Superior temporal gyrus (tissue), 1 donor: Measurements from ENCODE around the gene ARHGEF4.

ENCODE experiments used
- DNase-seq: peaks from one replicate; pipeline ENCODE4 v3.0.0-alpha.2; 2016; ENCODE audit errors: extremely low spot score

Gene ARHGEF4

GRCh38 chr2:130834931-130835765 lies 1.6 kb upstream of the ARHGEF4 start:
- DNase-seq = no peak

- no peak for DNase-seq
These were observed 1.0 kb upstream of the ARHGEF4 start for GRCh38 chr2:130835766-130836015.

- no peak for DNase-seq
These were observed 579 bp downstream of the ARHGEF4 start for GRCh38 chr2:130837175-130837810.

- no peak for DNase-seq
These were observed 1.3 kb downstream of the ARHGEF4 start for GRCh38 chr2:130837811-130838565.

GRCh38 chr2:130839011-130839780 lies 2.5 kb downstream of the ARHGEF4 start:
- DNase-seq = no peak

- no peak for DNase-seq
These were observed 3.8 kb downstream of the ARHGEF4 start for GRCh38 chr2:130840506-130840905.

- DNase-seq = no peak
These were observed 5.1 kb downstream of the ARHGEF4 start for GRCh38 chr2:130841741-130842365.

- no peak for DNase-seq
These were observed 6.1 kb downstream of the ARHGEF4 start for GRCh38 chr2:130842770-130843169.

- no peak for DNase-seq
These were observed 6.7 kb downstream of the ARHGEF4 start for GRCh38 chr2:130843321-130843985.

- no peak for DNase-seq
These were observed 7.4 kb downstream of the ARHGEF4 start for GRCh38 chr2:130844161-130844560.

- DNase-seq = no peak
These were observed 8.9 kb downstream of the ARHGEF4 start for GRCh38 chr2:130845505-130846085.

- no peak for DNase-seq
These were observed 9.5 kb downstream of the ARHGEF4 start for GRCh38 chr2:130846233-130846632.

- no peak for DNase-seq
These were observed 10.1 kb downstream of the ARHGEF4 start for GRCh38 chr2:130846686-130847375.

- DNase-seq = no peak
These were observed 11.2 kb downstream of the ARHGEF4 start for GRCh38 chr2:130847776-130848525.

GRCh38 chr2:130848526-130849210 lies 12.0 kb downstream of the ARHGEF4 start:
- no peak for DNase-seq

- no peak for DNase-seq
These were observed 13.4 kb downstream of the ARHGEF4 start for GRCh38 chr2:130849896-130850787.

GRCh38 chr2:130850788-130851623 lies 14.3 kb downstream of the ARHGEF4 start:
- no peak for DNase-seq
